H1 (cell line): ENCODE results near the gene SLC25A26. TPM values are rescaled to one million over a fixed set of nuclear protein-coding genes. Genes with fewer than 3 reads are reported as not detected.

Source experiments
- CTCF ChIA-PET: fragments of 300-600 bp; sonication (Branson Sonifier 250); formaldehyde crosslinking; loops from one replicate; lab custom pipeline; 2021; ENCODE audit not compliant: partially characterized antibody; lab: Charles Lee
- POLR2A ChIA-PET: fragments of 300-600 bp; sonication (Branson Sonifier 250); formaldehyde crosslinking; loops from one replicate; lab custom pipeline; 2021; ENCODE audit warnings: inconsistent platforms; ENCODE audit not compliant: partially characterized antibody; lab: Charles Lee
- DNase-seq, 2 experiments: peaks; one replicate each; pipeline versions ENCODE4 v3.0.0 to v3.0.0-alpha.2; 2010 to 2022; ENCODE audit warnings: low spot score in 2 of 2, low read depth in 1 of 2, mixed read lengths in 1 of 2
- FAIRE-seq: peaks from 2 replicates; lab custom pipeline; 2011; peaks lifted over from hg19 to GRCh38; lab: Jason Lieb, UNC
- H2AFZ ChIP-seq: 2 replicates; pipeline ENCODE4 v1.8.1; 2012; ENCODE audit warnings: low read length, inconsistent platforms
- H2AK5ac ChIP-seq: 2 replicates; pipeline ENCODE4 v1.6.1; 2013; ENCODE audit warnings: low read depth, low read length
- H2BK120ac ChIP-seq: replicated peaks from 2 replicates; pipeline ENCODE3; 2013; ENCODE audit warnings: low read depth, low read length, inconsistent platforms
- H2BK12ac ChIP-seq: 2 replicates; pipeline ENCODE4 v1.6.1; 2013; ENCODE audit warnings: low read depth, low read length
- H2BK15ac ChIP-seq: 2 replicates; pipeline ENCODE4 v1.6.1; 2013; ENCODE audit warnings: low read length
- H2BK20ac ChIP-seq: 2 replicates; pipeline ENCODE4 v1.6.1; 2013; ENCODE audit warnings: low read length
- H2BK5ac ChIP-seq: 2 replicates; pipeline ENCODE4 v1.6.1; 2013; ENCODE audit warnings: low read depth, low read length
- H3K14ac ChIP-seq: 2 replicates; pipeline ENCODE4 v1.6.1; 2013; ENCODE audit warnings: inconsistent platforms; ENCODE audit not compliant: insufficient read length
- H3K18ac ChIP-seq: 2 replicates; pipeline ENCODE4 v1.6.1; 2013; ENCODE audit warnings: low read length; ENCODE audit errors: extremely low read depth
- H3K23ac ChIP-seq: 2 replicates; pipeline ENCODE4 v1.6.1; 2013; ENCODE audit warnings: inconsistent platforms; ENCODE audit not compliant: insufficient read length
- H3K23me2 ChIP-seq: 2 replicates; pipeline ENCODE4 v1.6.1; 2013; ENCODE audit warnings: low read depth, low read length
- H3K27ac ChIP-seq: 2 replicates; pipeline ENCODE4 v1.6.1; 2011; ENCODE audit warnings: low read depth, low read length, inconsistent platforms
- H3K27me3 ChIP-seq, 4 experiments: replicated peaks in 1 of 4; 1 replicate in 1 of 4; 2 replicates in 3 of 4; pipeline versions ENCODE4 v1.6.1 to v1.8.1; 2011 to 2013; ENCODE audit warnings: low read length in 3 of 4, mild to moderate bottlenecking in 3 of 4, inconsistent platforms in 2 of 4, mixed read lengths in 2 of 4, moderate library complexity in 1 of 4; ENCODE audit not compliant: control insufficient read depth in 3 of 4, insufficient read depth in 3 of 4; ENCODE audit errors: extremely low read depth in 1 of 4
- H3K36me3 ChIP-seq, 4 experiments: 2 replicates each; pipeline versions ENCODE4 v1.6.1 to v1.8.1; 2011 to 2013; ENCODE audit warnings: mild to moderate bottlenecking in 4 of 4, low read length in 3 of 4, moderate library complexity in 2 of 4, control low read depth in 1 of 4, inconsistent platforms in 1 of 4; ENCODE audit not compliant: insufficient read depth in 4 of 4, control insufficient read depth in 2 of 4
- H3K4ac ChIP-seq: replicated peaks from 2 replicates; pipeline ENCODE3; 2013; ENCODE audit warnings: low read length, low read depth, mixed read lengths, inconsistent platforms; ENCODE audit not compliant: insufficient read length
- H3K4me1 ChIP-seq, 4 experiments: replicated peaks in 1 of 4; 1 replicate in 1 of 4; 2 replicates in 3 of 4; pipeline versions ENCODE4 v1.6.1 to v1.8.1; 2011 to 2013; ENCODE audit warnings: low read length in 3 of 4, inconsistent platforms in 2 of 4, mixed read lengths in 1 of 4; ENCODE audit not compliant: insufficient read depth in 4 of 4, control insufficient read depth in 3 of 4
- H3K4me2 ChIP-seq, 2 experiments: 2 replicates each; pipeline versions ENCODE4 v1.6.1 to v1.8.1; 2011 to 2013; ENCODE audit warnings: low read depth in 2 of 2, low read length in 2 of 2, control low read depth in 1 of 2, inconsistent platforms in 1 of 2, mild to moderate bottlenecking in 1 of 2; ENCODE audit not compliant: insufficient read depth in 1 of 2
- H3K4me3 ChIP-seq, 4 experiments: fragments of 200-600, 300-600 bp in 1 of 4; sonication (generic), shearing (Covaris generic), sonication (Bioruptor Twin) in 1 of 4; 2 replicates each; pipeline versions ENCODE4 v1.5.1 to v1.8.1; 2011 to 2016; ENCODE audit warnings: low read length in 4 of 4, low read depth in 3 of 4, control low read depth in 2 of 4, inconsistent platforms in 2 of 4, mild to moderate bottlenecking in 2 of 4, mixed read lengths in 1 of 4, moderate library complexity in 1 of 4; ENCODE audit not compliant: insufficient read depth in 2 of 4; ENCODE audit errors: extremely low read depth in 1 of 4
- H3K56ac ChIP-seq: replicated peaks from 2 replicates; pipeline ENCODE3; 2013; ENCODE audit warnings: low read depth, mild to moderate bottlenecking, mixed read lengths, low read length, inconsistent platforms; ENCODE audit not compliant: insufficient read length
- H3K79me1 ChIP-seq: 2 replicates; pipeline ENCODE4 v1.6.1; 2013; ENCODE audit warnings: low read depth, low read length, control low read depth
- H3K79me2 ChIP-seq, 2 experiments: 2 replicates each; pipeline versions ENCODE4 v1.6.1 to v1.8.1; 2012 to 2013; ENCODE audit warnings: low read length in 2 of 2, mild to moderate bottlenecking in 2 of 2, inconsistent platforms in 1 of 2; ENCODE audit not compliant: insufficient read depth in 2 of 2, control insufficient read depth in 1 of 2
- H3K9ac ChIP-seq, 4 experiments: replicated peaks in 1 of 4; 1 replicate in 1 of 4; 2 replicates in 3 of 4; pipeline versions ENCODE4 v1.6.1 to v1.8.1; 2011 to 2013; ENCODE audit warnings: low read depth in 3 of 4, low read length in 3 of 4, control low read depth in 2 of 4, mild to moderate bottlenecking in 2 of 4, moderate library complexity in 2 of 4, inconsistent platforms in 1 of 4; ENCODE audit errors: extremely low read depth in 1 of 4
- H3K9me3 ChIP-seq, 2 experiments: 2 replicates each; pipeline versions ENCODE4 v1.6.1 to v1.8.1; 2012 to 2013; ENCODE audit warnings: mild to moderate bottlenecking in 2 of 2, moderate library complexity in 2 of 2, control low read depth in 1 of 2, inconsistent platforms in 1 of 2, low read depth in 1 of 2, low read length in 1 of 2, mixed read lengths in 1 of 2; ENCODE audit not compliant: insufficient read depth in 2 of 2
- H4K20me1 ChIP-seq, 2 experiments: replicated peaks in 1 of 2; 2 replicates each; pipeline versions ENCODE3 to v1.8.1; 2011 to 2013; ENCODE audit warnings: inconsistent platforms in 2 of 2, low read length in 2 of 2, mild to moderate bottlenecking in 1 of 2; ENCODE audit not compliant: insufficient read depth in 2 of 2, control insufficient read depth in 1 of 2
- H4K5ac ChIP-seq: 2 replicates; pipeline ENCODE4 v1.6.1; 2013; ENCODE audit warnings: low read length, low read depth, mixed read lengths, inconsistent platforms; ENCODE audit not compliant: insufficient read length
- H4K8ac ChIP-seq: 2 replicates; pipeline ENCODE4 v1.8.0; 2013; ENCODE audit warnings: mild to moderate bottlenecking, moderate library complexity, low read length, inconsistent platforms; ENCODE audit not compliant: insufficient read depth; ENCODE audit errors: extremely low read depth
- H4K91ac ChIP-seq: replicated peaks from 2 replicates; pipeline ENCODE3; 2013; ENCODE audit warnings: low read length, mixed read lengths, inconsistent platforms; ENCODE audit not compliant: insufficient read length
- CEBPB ChIP-seq: IDR thresholded peaks from 2 replicates; pipeline ENCODE4 v1.6.1; 2012; ENCODE audit warnings: low read depth, low read length
- POLR2A ChIP-seq, 2 experiments: IDR thresholded peaks; 1 replicate in 1 of 2; 2 replicates in 1 of 2; pipeline ENCODE4 v1.6.1; 2011; ENCODE audit warnings: low read depth in 2 of 2, low read length in 2 of 2, mild to moderate bottlenecking in 2 of 2; ENCODE audit errors: control extremely low read depth in 1 of 2
- SIRT6 ChIP-seq: IDR thresholded peaks from one replicate; pipeline ENCODE4 v1.7.1; 2012; ENCODE audit warnings: low read length, inconsistent platforms
- SIX5 ChIP-seq: IDR thresholded peaks from 2 replicates; pipeline ENCODE4 v1.6.1; 2011; ENCODE audit warnings: mild to moderate bottlenecking, low read depth, low read length
- SRF ChIP-seq: IDR thresholded peaks from 2 replicates; pipeline ENCODE4 v1.6.1; 2011; ENCODE audit warnings: mild to moderate bottlenecking, low read depth, low read length, moderate library complexity
- TAF1 ChIP-seq: IDR thresholded peaks from 2 replicates; pipeline ENCODE4 v1.6.1; 2011; ENCODE audit warnings: mild to moderate bottlenecking, low read depth, low read length
- TEAD4 ChIP-seq: IDR thresholded peaks from 2 replicates; pipeline ENCODE4 v1.6.1; 2012; ENCODE audit warnings: low read depth, low read length, inconsistent platforms, mixed read lengths
- WGBS, 2 experiments: shearing (Covaris generic) in 1 of 2; methylation state at CpG; one replicate each; pipeline versions ENCODE4 v1.1.6 to v1.1.7; 2013 to 2015; ENCODE audit warnings: low lambda C conversion rate in 2 of 2, mixed read lengths in 2 of 2, inconsistent platforms in 1 of 2, low coverage in 1 of 2, missing lambda C conversion rate in 1 of 2; ENCODE audit not compliant: insufficient replicate concordance in 2 of 2, insufficient coverage in 1 of 2, insufficient read length in 1 of 2; ENCODE audit errors: extremely low coverage in 1 of 2, missing lambda C conversion rate in 1 of 2; 5-methylcytosine and 5-hydroxymethylcytosine counted together
- polyA plus RNA-seq, 7 experiments: library from polyadenylated mRNA; depleted of rRNA in 3 of 7; stranded (reverse) in 5 of 7; unstranded in 2 of 7; fragments of >200 nt in 5 of 7; fragments of 200-250 nt in 2 of 7; gene quantifications; 1 replicate in 5 of 7; 2 replicates in 1 of 7; 4 replicates in 1 of 7; pipeline versions ENCODE4 v1.2.1 to v1.2.3, GENCODE V29; 2011 to 2013; ENCODE audit warnings: missing spikeins in 2 of 7, mixed read lengths in 2 of 7
- total RNA-seq: library from RNA; stranded (reverse); fragmentation: NEBNext Ultra II Directional; extraction: Animal tissue kit (Norgen Biotek cat#: 25700); gene quantifications from 2 replicates; pipeline ENCODE4 v1.2.1, GENCODE V29; 2021
- TF ChIP-seq, protein P1 (sequence below): IDR thresholded peaks from 2 replicates; pipeline ENCODE4 v1.6.1; 2012; ENCODE audit warnings: inconsistent platforms

SLC25A26 gene
- total and polyA plus RNA-seq, 2 of the 8 experiments (the other 6 are each of a cell fraction or from before 2014, with no cell fraction given), result 30.0 to 37.0 TPM

DNA sequence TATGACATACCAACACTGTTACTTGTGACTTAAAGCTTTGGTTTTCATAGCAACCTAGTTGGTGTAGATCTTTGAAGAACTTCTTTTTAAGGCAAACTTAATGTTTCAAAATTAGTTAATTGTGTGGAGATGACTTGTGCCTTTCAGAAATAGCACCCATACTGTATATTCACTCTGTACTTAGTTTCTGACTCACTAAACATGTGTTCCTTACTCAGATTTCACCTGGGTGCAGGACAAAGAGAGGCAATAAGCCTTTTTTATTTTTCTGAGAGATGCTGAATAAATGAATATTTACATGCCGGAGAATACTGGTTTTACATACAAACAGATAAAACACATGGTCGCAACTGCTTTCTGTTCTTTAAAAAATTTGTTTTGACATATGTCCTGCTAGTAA, 44.8 kb downstream of the SLC25A26 start:
- Histone ChIP-seq H3K79me2 (no peaks in the 10 kb centered on the region), H3K14ac (no peak overlapping the region), H3K36me3 (no peaks in the 10 kb centered on the region), H3K18ac (no peak overlapping the region), H3K9ac (no peak overlapping the region), H2BK120ac (no peak overlapping the region), H4K91ac (no peak overlapping the region), H3K9me3 (no peaks in the 10 kb centered on the region; a peak in 1 of 4 replicates), H3K23me2 (no peaks in the 10 kb centered on the region; the same call in 1 of the 2 replicates), H4K5ac (no peak overlapping the region), H3K4me2 (no peak overlapping the region), H4K20me1 (no peaks in the 10 kb centered on the region), H2BK5ac (no peak overlapping the region), H3K79me1 (no peaks in the 10 kb centered on the region), H3K4me3 (no peak overlapping the region), H3K27ac (no peak overlapping the region), H4K8ac (no peak overlapping the region), H2AFZ (no peak overlapping the region), H3K4ac (no peak overlapping the region), H3K23ac (no peak overlapping the region), H3K27me3 (peaks cover 0 to 1% (median 0%) of the 10 kb centered on the region in 4 experiments; a peak in 1 of 7 replicates), H3K56ac (no peak overlapping the region), H2AK5ac (no peak overlapping the region), H2BK20ac (no peak overlapping the region), H2BK12ac (no peak overlapping the region), H3K4me1 (no peaks in the 10 kb centered on the region), H2BK15ac (no peak overlapping the region)
- no peak for FAIRE-seq
- WGBS, 2 experiments, result 79% methylated on average over 2 of the region's 2 CpGs; no CpG with 5 or more reads in 1 of the 2 experiments
- CTCF ChIA-PET, result interaction anchor here (0.7 to 1.9 kb wide), 4 partner anchors 11 to 113 kb away, joined by 3 to 6 read pairs (median 5); no protein-coding TSS in a partner anchor
- POLR2A ChIA-PET, result no interaction called here
- no peak for DNase-seq
- TF ChIP-seq, protein P1, sequence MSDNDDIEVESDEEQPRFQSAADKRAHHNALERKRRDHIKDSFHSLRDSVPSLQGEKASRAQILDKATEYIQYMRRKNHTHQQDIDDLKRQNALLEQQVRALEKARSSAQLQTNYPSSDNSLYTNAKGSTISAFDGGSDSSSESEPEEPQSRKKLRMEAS, result no peak
- TF ChIP-seq CEBPB (no peak), SIX5 (no peak), SIRT6 (no peak), TEAD4 (no peak), POLR2A (IDR thresholded peaks at IDR 0.05; ENCODE audit: control extremely low read depth in 1 of 2, low read depth in 2 of 2, low read length in 2 of 2) (no peak), TAF1 (no peak), SRF (no peak)
